ENCODE results near the gene POTEJ.
"Not testable (repeated sequence)": the region's sequence is repeated elsewhere in the genome, so short reads cannot be mapped to it uniquely, and the experiment has no call there.

POTEJ gene

GRCh38 chr2:130611140-130611539 lies at the start of gene POTEJ:
Gene POTEJ (plus strand): TSS chr2:130611440. CDS start chr2:130611533, 93 bp downstream.
- H3K27ac ChIP-seq: not testable (repeated sequence)

GRCh38 chr2:130566165-130566564 lies 45.1 kb upstream of the POTEJ start:
- not testable (repeated sequence) for H3K27ac ChIP-seq

- H3K27ac ChIP-seq: not testable (repeated sequence)
These were observed 39.3 kb upstream of the POTEJ start for GRCh38 chr2:130571929-130572328.

GRCh38 chr2:130574230-130574629 lies 37.0 kb upstream of the POTEJ start:
- not testable (repeated sequence) for H3K27ac ChIP-seq

GRCh38 chr2:130576209-130576784 lies 34.9 kb upstream of the POTEJ start:
- H3K27ac ChIP-seq: not testable (repeated sequence)

GRCh38 chr2:130577559-130577958 lies 33.7 kb upstream of the POTEJ start:
- not testable (repeated sequence) for H3K27ac ChIP-seq

- not testable (repeated sequence) for H3K27ac ChIP-seq
These were observed 32.1 kb upstream of the POTEJ start for GRCh38 chr2:130579121-130579520.

- not testable (repeated sequence) for H3K27ac ChIP-seq
These were observed 29.7 kb upstream of the POTEJ start for GRCh38 chr2:130581491-130581890.

- H3K27ac ChIP-seq: not testable (repeated sequence)
These were observed 28.3 kb upstream of the POTEJ start for GRCh38 chr2:130582970-130583369.

- H3K27ac ChIP-seq: not testable (repeated sequence)
These were observed 27.7 kb upstream of the POTEJ start for GRCh38 chr2:130583582-130583981.

GRCh38 chr2:130584726-130585125 lies 26.5 kb upstream of the POTEJ start:
- not testable (repeated sequence) for H3K27ac ChIP-seq

- not testable (repeated sequence) for H3K27ac ChIP-seq
These were observed 22.4 kb upstream of the POTEJ start for GRCh38 chr2:130588688-130589458.

- H3K27ac ChIP-seq: not testable (repeated sequence)
These were observed 20.9 kb upstream of the POTEJ start for GRCh38 chr2:130590170-130590841.

GRCh38 chr2:130590842-130591359 lies 20.3 kb upstream of the POTEJ start:
- not testable (repeated sequence) for H3K27ac ChIP-seq

GRCh38 chr2:130592791-130593414 lies 18.3 kb upstream of the POTEJ start:
- H3K27ac ChIP-seq: not testable (repeated sequence)

- not testable (repeated sequence) for H3K27ac ChIP-seq
These were observed 17.2 kb upstream of the POTEJ start for GRCh38 chr2:130594011-130594410.

- not testable (repeated sequence) for H3K27ac ChIP-seq
These were observed 14.5 kb upstream of the POTEJ start for GRCh38 chr2:130596757-130597156.

GRCh38 chr2:130597994-130598393 lies 13.2 kb upstream of the POTEJ start:
- not testable (repeated sequence) for H3K27ac ChIP-seq

GRCh38 chr2:130598463-130598862 lies 12.8 kb upstream of the POTEJ start:
- not testable (repeated sequence) for H3K27ac ChIP-seq

- not testable (repeated sequence) for H3K27ac ChIP-seq
These were observed 11.8 kb upstream of the POTEJ start, which contains the start of gene CFC1 for GRCh38 chr2:130599393-130599792. Gene CFC1 (minus strand): TSS chr2:130599575. CDS start chr2:130599287, 288 bp downstream.

- not testable (repeated sequence) for H3K27ac ChIP-seq
These were observed 11.3 kb upstream of the POTEJ start for GRCh38 chr2:130599926-130600325.

- not testable (repeated sequence) for H3K27ac ChIP-seq
These were observed 9.5 kb upstream of the POTEJ start for GRCh38 chr2:130601648-130602302.
